GM21526 (cell line): ENCODE results near the gene CRYGN.

Source experiments
- ATAC-seq: cut with Tn5 transposase; IDR thresholded peaks from one replicate; pipeline ENCODE4 v1.9.1; 2021; ENCODE audit warnings: moderate library complexity; ENCODE audit not compliant: unreplicated experiment, low FRiP score

Gene CRYGN

GRCh38 chr7:151381348-151382078 lies 58.4 kb downstream of the CRYGN start:
- no peak for ATAC-seq

DNA sequence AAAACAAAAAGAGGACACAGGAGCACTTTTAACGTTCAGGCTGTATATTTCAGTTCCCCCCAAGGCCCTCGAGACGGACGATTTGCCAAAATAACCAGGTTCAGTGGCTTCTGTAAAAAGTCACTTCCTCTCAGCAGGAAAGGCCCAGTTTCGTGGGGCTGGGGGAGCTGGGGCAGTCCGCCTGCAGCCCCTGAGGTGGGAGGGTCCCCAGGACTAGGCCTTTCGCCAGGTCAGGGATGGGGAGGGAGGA lies 58.9 kb downstream of the CRYGN start:
- ATAC-seq: no peak

GRCh38 chr7:151380199-151381097 lies 59.5 kb downstream of the CRYGN start:
- ATAC-seq: no peak

- ATAC-seq: no peak
Measured at GRCh38 chr7:151379534-151380198, 60.3 kb downstream of the CRYGN start.

- ATAC-seq: no peak
Measured at GRCh38 chr7:151379193-151379520, 60.8 kb downstream of the CRYGN start.
